GM18873 (cell line): Measurements from ENCODE around the gene TTYH1.

ENCODE experiments used
- ATAC-seq: cut with Tn5 transposase; IDR thresholded peaks from one replicate; pipeline ENCODE4 v1.9.1; 2021; ENCODE audit warnings: mild to moderate bottlenecking, moderate library complexity, moderate number of reproducible peaks; ENCODE audit not compliant: unreplicated experiment, low FRiP score

Gene TTYH1

DNA sequence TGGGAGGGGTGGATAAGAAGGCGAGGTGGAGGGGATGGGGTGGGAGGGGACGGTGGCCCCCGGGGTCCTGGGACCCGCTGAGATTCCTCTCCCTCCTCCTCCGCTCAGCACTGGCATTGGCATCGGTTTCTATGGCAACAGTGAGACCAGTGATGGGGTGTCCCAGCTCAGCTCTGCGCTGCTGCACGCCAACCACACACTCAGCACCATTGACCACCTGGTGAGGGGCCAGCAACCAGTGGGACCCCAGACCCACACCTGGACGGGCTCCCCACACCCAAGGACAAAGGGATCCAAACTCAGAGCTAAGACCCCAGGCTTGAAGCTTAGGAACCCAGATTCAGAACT is 5.9 kb downstream of the TTYH1 start:
- no peak for ATAC-seq

DNA sequence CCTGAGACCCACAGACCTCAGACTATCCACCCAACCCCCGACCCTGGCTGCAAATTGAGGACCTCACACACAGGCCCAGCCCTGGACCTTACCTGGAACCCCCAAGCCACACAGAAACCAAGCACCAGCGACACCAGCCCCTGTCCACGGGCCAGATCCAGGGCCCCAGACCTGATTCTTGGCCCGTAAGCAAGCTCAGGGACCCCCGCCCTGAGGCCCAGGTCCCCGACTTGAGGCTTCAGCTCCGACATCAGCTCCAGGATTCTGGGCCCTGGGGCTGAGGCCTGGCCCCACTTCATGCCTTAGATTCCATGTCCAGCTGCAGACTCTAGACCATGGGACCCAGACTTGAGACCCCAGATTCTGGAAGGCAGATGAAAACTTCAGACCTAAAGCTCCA is 6.3 kb downstream of the TTYH1 start:
- ATAC-seq, result no peak

DNA sequence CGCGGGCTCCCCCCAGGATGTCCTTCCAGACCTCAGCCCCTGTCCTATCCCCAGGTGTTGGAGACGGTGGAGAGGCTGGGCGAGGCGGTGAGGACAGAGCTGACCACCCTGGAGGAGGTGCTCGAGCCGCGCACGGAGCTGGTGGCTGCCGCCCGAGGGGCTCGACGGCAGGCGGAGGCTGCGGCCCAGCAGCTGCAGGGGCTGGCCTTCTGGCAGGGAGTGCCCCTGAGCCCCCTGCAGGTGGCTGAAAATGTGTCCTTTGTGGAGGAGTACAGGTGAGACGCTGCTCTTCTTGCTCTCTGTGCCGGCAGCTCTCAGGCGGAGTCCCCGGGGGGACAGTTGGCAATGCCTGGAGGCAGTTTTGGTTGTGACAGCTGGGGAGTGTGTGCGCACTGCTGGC is 6.9 kb downstream of the TTYH1 start:
- ATAC-seq, result no peak

DNA sequence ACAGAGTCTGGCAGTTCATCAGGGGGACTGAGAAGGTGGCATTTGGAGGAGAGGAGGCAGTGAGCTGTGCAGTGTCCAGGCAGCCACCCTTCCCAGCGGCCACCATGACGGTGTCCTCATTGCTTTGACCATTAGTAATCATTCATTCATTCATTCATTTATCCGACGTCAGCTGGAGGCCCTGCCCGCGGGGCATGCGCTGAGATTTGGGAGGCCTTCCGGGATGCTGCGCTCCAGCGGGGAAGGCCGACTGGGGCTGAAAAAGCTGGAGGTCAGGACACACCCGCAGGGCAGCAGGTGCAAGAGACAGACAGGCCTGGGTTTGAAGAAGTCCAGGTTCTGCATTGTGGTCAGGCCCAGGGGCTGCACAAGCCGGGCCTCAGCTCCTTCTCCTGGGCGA is 8.9 kb downstream of the TTYH1 start:
- no peak for ATAC-seq

DNA sequence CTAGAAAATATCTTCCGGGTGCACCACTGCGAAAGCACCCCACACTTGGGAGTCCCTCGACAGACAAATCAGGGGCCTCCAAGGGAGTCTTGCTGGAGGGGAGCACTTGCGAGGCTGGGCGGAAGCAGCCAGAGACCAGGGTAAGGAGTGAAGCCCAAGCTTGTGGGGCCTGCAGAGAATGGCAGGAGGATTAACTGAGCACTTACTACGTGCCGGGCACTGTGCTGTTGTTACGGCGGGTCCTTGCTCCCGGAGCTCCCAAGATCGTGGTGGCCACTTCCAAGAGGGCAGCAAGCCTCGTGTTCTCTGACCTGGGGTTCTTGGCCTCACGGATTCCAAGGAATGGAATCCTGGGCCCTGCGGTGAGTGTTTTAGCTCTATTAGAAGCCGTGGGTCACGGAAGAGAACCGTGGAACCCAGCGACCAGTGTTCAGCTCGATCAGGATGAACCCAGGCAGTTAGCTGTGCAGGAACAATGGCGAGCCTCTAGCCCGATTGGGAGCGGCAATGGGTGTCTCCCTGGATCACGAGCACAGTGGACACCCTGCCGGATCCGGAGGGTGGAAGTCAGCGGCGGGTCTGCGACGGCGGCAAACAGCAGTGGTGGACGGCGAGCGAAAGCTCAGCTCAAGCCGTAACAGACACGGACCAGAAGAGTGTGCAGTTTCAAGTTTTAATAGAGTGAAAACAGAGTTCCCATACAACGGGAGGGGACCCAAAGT is 9.6 kb downstream of the TTYH1 start:
- no peak for ATAC-seq

DNA sequence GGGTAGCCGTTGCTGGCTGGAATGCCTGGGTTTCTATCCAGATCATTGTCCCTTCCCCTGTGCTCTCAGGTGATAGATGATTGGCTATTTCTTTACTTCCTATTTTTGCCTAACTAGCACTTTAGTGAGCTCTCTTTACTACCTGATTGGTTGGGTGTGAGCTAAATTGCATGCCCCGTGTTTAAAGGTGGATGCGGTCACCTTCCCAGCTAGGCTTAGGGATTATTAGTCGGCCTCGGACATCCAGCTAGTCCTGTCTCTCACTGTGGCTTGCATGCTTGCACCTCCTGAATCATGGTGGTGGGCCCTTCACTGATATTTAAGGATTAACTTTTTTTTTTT is 10.1 kb downstream of the TTYH1 start:
- no peak for ATAC-seq

DNA sequence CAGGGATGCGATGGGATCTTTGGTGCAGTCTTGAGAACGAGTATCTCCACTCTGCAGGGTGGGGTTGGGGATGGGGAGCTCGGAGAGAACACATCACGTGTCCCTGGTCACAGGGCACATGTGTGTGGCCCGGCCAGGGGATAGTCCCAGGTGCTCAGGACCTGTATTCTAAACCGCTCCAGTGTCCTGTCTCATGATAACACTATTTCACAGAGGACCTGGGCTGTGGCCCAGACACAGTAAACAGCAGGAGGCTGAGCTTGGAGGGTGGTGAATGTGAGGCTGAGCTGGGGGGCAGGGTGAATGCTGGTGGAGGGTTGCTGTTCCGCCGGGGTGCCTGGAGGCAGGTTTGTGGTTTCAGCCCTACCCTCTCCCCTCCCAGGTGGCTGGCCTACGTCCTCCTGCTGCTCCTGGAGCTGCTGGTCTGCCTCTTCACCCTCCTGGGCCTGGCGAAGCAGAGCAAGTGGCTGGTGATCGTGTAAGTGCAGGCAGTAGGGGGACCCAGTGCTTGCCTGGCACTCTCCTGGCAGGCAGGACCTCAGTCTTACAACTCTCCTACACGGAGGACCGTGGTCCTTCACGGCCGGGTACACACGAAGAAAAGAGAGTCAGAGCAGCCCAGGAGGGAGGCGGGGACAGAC is 11.1 kb downstream of the TTYH1 start:
- no peak for ATAC-seq

DNA sequence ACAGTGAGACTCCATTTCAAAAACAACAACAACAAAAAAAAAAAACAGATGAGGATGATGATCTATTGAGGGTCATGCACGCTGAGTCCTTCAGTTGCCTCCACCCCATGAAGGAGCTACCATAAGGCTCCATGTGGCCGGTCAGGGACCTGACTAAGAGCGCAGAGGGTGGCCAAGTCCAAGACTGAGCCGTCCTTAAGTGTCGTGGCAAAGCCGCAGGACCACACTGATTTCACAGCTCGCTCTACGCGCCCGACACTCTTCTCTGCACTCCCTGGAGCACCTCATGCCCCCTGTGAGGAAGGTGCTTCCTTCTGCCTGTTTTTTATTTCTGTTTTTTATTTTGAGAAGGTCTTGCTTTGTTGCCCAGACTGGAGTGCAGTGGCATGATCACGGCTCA is 12.3 kb downstream of the TTYH1 start:
- ATAC-seq, result no peak

DNA sequence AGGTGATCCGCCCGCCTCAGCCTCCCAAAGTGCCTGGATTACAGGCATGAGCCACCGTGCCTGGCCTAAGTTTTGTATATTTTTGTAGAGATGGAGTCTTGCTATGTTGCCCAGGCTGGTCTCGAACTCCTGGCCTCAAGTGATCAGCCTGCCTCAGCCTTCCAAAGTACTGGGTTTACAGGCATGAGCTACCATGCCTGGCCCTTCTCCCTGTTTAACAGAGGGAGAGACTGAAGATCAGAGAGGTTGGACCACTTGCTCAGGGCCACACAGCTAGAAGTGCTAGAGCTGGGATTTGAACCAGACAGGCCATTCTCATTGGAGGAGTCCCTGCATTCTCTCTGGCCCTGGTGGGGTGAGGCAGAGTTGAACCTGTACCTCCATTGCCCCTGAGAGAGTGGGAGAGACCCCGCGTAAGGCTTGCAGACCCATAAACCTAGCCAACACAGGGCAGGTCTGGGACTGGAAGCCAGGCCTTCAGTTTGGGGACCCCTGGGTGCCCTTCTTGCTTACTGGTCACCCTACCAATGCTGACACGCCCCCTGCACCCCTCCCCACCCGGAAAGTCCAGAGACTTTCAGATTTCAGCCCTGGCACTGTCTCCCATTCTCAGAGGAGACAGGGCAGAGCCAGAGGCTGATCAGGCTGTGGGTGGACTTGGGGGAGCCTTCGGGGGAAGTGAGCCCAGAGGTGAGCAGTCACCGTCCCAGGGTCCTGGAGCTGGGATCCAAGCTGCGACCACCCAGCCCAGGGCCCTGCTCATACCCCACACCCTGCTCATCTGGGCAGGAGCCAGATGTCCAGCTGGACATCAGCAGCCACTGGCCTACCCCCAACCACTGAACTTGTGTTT is 13.3 kb downstream of the TTYH1 start:
- no peak for ATAC-seq

DNA sequence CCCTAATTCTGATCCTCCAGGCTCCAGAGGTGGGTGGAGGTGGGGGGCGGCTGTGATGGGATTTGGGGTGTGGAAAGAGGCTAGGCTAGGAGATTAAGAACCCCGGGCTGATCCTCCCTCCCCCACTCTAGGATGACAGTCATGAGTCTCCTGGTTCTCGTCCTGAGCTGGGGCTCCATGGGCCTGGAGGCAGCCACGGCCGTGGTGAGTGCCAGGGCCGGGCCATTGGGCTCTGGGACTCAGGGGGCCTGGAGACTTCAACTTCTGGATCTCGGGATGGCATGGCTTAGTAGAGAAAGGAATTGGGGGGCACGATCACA is 13.9 kb downstream of the TTYH1 start:
- ATAC-seq, result no peak

DNA sequence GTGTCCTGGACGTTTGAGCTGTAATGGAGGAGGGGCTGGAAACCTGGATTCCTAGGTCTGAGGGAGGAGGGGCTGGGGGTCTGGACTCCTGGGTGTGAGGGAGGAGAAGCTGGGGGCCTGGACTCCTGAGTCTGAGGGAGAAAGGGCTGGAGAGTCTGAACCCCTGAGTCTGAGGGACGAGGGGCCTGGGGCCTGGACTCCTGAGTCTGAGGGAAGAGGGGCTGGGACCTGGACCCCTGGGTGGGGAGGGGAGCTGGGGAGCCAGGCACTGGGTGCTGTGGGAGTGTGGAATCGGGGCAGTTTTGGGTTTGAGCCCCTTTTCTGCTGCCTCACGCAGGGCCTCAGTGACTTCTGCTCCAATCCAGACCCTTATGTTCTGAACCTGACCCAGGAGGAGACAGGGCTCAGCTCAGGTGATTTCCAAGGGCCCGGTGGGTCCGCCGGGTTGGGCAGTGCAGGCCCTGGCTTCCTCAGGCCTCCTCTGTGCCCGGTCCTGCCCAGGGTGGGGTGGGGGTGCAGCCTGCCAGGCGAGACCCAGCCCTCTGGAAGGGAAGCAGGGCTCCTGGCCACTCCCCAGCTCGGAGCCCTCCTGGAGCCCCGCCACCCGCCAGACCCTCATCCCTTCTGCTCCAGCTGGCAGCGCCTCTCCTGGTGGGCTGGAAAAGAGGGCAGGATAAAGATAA is 14.4 kb downstream of the TTYH1 start:
- no peak for ATAC-seq

DNA sequence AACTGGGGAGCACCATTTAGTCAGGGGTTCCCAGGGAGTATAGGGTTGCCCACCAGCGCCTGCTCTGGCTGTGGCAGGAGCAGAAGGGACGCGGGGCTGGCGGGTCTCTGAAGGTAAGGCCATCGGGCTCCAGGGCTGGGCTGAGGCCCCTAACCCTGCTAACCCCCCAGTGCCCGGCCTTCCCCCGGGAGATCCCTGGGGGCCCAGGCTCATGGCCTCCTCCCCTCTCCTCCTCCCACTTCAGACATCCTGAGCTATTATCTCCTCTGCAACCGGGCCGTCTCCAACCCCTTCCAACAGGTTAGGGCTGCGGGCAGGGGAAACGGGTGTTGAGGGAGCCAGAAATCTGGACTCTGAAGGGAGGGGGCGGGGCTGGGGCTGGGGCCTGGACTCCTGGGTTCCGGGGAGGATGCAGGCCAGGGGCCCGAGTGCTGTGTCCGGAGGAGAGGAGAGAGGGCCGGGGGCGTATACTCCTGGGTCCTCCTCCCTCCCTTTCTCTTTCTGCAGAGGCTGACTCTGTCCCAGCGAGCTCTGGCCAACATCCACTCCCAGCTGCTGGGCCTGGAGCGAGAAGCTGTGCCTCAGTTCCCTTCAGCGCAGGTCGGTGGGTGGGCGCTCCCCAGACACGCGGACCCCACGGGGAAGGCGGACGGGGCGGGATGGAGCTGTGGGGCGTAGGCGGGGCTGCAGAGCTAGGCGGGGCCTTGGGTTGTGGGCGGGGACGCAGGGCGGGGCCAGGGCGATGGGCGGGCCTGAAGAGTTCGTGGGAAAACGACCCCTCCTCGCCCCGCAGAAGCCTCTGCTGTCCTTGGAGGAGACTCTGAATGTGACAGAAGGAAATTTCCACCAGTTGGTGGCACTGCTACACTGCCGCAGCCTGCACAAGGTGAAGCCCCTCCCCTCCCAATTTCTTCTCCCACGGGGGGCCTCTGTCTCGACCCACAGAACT is 15.3 kb downstream of the TTYH1 start:
- ATAC-seq, result no peak

DNA sequence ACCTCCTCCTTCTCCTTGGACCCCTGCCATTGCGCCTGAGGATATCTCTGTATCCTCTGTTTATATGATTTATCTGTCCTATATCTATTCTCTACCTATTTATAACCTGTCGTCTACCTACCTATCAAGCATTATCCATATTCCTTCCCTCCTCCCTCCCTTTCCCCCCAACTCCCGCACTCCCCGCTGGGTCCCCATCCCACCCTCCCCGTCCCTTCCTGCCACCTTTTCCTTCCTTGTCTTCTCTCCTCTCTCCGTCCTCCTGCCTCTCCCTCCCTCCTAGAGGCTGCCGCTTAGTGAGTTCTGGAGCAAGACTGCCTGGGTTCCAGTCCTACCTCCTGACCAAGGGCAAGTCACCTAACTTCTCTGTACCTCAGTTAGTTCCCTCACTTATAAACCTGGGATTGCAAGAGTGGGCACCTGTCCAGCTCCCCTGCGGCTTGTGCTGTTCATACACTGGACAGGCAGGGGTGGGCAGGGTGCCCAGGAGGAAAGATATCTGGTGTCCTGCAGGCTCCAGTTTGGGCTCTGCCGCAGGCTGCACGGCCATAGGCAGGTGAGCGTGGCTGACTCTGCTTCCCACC is 16.1 kb downstream of the TTYH1 start:
- no peak for ATAC-seq

DNA sequence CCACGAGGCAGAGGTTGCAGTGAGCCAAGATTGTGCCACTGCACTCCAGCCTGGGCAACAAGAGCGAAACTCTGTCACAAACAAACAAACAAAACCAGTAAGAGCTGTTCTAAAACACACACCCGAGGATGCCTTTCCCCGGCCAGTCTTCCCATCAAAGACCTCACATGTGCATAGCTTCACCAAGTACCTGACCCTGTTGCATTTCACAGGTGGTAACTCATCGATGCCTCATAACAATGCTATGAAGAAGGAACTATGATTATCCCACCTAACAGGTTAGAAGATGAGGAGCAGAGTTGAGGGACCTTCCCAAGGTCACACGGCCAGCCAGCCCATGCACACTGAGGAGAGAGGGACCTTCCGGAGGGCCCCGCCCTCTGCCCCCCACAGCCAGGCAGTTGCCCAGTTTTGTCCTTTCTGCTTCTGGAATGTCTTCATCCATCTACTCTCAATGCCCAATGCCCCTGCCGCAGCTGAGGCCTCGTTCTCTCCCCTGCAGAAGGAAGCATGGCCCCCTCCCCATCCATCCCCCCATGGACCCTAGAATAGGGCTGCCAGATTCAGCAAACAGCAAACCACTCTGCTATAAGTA is 17.0 kb downstream of the TTYH1 start:
- no peak for ATAC-seq

DNA sequence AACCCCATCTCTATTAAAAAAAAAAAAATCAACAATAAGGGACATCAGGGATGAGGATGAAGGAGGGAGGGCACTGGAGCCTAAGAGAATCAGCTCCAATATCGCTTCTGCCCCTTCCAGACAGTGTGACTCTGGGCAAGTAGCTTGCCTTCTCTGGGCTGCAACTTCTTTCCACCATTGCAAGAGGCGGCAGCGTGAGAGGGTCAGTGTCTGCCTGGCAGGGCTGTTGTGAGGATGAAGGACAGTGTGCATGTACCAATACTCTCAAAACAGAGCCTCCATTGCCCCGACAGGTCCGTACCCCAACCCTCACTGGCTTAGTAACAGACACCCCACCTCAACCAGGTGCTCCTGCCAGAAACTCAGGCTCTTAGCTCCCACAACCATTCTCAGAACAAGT is 18.4 kb downstream of the TTYH1 start:
- no peak for ATAC-seq

DNA sequence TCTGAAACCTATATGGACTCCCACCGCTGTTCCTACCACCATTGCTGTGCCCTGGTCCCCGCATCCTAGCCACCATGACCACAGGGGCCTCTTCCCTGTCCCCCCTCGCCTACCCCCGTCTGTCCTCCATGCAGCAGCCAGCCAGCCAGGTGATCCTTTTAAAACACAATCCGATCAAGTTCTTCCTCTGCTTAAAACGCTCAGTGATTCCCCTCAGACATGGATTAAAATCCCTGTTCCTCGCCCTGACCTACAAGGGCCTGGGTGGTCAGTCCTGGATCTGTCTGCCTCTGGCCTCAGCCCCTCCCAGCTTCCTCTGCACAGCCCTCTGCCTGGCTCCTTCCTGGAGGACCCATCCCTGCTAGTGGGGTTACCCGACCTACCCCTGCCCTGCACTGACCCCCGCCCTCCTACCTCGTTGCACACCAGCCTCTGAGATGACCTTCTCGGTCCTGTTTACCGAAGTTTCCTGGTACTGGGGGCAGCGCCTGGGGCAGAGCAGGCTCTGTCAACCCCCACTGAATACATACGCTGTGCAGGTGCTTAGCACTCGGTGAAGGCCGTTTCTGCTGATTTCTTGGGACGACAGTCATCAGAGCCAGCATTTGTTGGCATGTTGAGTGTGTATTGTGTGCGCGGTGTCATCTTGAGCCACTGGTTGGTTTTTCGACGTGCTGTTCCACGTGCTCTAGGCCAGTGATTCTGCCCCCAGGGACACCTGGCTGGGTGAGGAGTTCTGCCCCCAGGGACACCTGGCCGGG is 19.0 kb downstream of the TTYH1 start:
- no peak for ATAC-seq

DNA sequence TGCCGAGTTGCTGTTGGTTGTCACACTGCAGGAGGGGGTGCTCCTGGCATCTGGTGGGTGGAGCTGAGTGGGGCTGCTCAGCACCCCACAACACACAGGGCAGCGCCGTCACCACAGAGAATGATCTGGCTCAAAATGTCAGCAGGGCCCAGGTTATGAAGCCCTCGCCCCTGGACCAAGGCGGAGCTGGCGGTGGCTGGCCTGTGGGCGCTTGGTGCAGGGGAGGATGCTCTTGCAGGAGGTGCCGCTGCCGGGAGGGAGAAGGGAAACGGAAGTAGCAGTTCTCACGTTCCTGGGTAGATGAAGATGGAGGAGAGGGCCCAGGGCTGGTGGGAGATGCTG is 19.6 kb downstream of the TTYH1 start:
- ATAC-seq, result no peak

DNA sequence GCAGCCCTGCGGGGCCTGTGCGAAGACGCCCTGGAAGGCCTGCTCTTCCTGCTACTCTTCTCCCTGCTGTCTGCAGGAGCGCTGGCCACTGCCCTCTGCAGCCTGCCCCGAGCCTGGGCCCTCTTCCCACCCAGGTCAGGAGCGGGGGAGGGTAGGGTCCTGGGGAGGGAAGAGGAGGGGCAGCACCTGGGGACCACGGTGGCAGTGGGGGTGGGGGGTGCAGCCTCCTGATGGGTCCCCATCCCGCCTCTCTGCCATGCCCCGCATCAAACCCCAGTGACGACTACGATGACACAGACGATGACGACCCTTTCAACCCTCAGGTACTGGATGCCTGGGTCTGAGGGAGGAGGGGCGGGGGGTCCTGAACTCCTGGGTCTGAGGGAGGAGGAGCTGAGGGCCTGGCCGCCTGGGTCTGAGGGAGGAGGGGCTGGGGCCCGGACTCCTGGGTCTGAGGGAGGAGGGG is 20.3 kb downstream of the TTYH1 start:
- no peak for ATAC-seq

DNA sequence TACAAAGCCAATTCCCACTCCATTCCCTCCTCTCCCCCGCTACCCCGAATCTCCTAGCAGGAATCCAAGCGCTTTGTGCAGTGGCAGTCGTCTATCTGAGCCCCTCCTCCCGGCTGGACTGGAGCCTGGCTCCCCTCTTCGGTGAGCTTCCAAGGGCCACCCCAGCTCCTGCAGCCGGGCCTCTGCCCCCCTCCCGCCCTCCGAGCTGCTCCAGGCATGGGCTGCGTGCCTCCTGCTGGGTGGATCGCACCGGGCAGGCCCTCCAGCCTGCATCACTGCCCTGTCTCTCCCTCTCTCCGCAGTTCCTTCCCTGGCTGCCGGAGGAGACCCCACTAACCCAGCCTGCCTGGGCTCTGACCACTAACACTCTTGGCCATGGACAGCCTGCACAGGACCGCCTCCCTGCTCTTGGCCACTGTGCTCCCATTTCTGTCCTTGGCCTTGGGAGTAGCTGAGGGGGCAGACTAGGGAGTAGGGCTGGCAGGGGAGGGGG is 20.8 kb downstream of the TTYH1 start:
- ATAC-seq, result no peak
